Calu3 (cell line): ENCODE results near the gene RGS12. TPM values are rescaled to one million over a fixed set of nuclear protein-coding genes. Genes with fewer than 3 reads are reported as not detected.

Source experiments
- BruUV-seq: library from RNA; stranded (reverse); fragments of 400-500 nt; replicated peaks from 2 replicates; lab custom pipeline; 2021; lab: Mats Ljungman, UMichigan
- CTCF ChIA-PET: fragments of 300-600 bp; sonication (Branson Sonifier 250); formaldehyde crosslinking; loops from one replicate; lab custom pipeline; 2022; ENCODE audit warnings: antibody characterized with exemption; lab: Charles Lee
- DNase-seq: peaks from one replicate; pipeline ENCODE4 v3.0.0; 2022
- H3K27ac Mint-ChIP-seq: one replicate; pipeline ENCODE4 v1.8.0; 2022; ENCODE audit warnings: mixed read lengths; ENCODE audit not compliant: unreplicated experiment
- H3K27me3 Mint-ChIP-seq: one replicate; pipeline ENCODE4 v1.8.0; 2022; ENCODE audit warnings: mixed read lengths; ENCODE audit not compliant: unreplicated experiment
- H3K36me3 Mint-ChIP-seq: one replicate; pipeline ENCODE4 v1.8.0; 2022; ENCODE audit warnings: mild to moderate bottlenecking, moderate library complexity, mixed read lengths; ENCODE audit not compliant: insufficient read depth, unreplicated experiment
- H3K4me1 Mint-ChIP-seq: one replicate; pipeline ENCODE4 v1.8.0; 2022; ENCODE audit warnings: mild to moderate bottlenecking, low read depth, mixed read lengths; ENCODE audit not compliant: unreplicated experiment
- H3K4me3 Mint-ChIP-seq: one replicate; pipeline ENCODE4 v1.8.0; 2022; ENCODE audit warnings: mild to moderate bottlenecking, low read depth, moderate library complexity, mixed read lengths; ENCODE audit not compliant: unreplicated experiment
- H3K9me3 Mint-ChIP-seq: one replicate; pipeline ENCODE4 v1.8.0; 2022; ENCODE audit warnings: low read depth, mixed read lengths; ENCODE audit not compliant: unreplicated experiment
- CTCF ChIP-seq: fragments of 200-600 bp; IDR thresholded peaks from one replicate; pipeline ENCODE4 v1.8.0; 2022; ENCODE audit warnings: antibody characterized with exemption; ENCODE audit not compliant: unreplicated experiment
- intact Hi-C: fragments of 100-400 bp; cut with micrococcal nuclease; formaldehyde crosslinking; loops from one replicate; pipeline ENCODE4 v1.10.0; 2022; ENCODE audit not compliant: unreplicated experiment
- total RNA-seq: library from RNA; stranded (reverse); gene quantifications from 2 replicates; pipeline ENCODE4 v1.2.3, GENCODE V29; 2022

Gene RGS12
- total RNA-seq, 1 experiment from 2014 or later, result 13.9 TPM

GRCh38 chr4:3337357-3337732 is 44.5 kb downstream of the RGS12 start:
- Mint-ChIP-seq H3K4me3 (no peak overlapping the region), H3K4me1 (no peaks in the 10 kb centered on the region), H3K9me3 (no peaks in the 10 kb centered on the region), H3K27me3 (no peaks in the 10 kb centered on the region), H3K27ac (no peak overlapping the region), H3K36me3 (peaks cover 4% of the 10 kb centered on the region)
- CTCF ChIA-PET, result no interaction called here
- BruUV-seq, result no TSS peak
- no peak for TF ChIP-seq CTCF
- DNase-seq, result no peak
- intact Hi-C loops, result no loop called here

DNA sequence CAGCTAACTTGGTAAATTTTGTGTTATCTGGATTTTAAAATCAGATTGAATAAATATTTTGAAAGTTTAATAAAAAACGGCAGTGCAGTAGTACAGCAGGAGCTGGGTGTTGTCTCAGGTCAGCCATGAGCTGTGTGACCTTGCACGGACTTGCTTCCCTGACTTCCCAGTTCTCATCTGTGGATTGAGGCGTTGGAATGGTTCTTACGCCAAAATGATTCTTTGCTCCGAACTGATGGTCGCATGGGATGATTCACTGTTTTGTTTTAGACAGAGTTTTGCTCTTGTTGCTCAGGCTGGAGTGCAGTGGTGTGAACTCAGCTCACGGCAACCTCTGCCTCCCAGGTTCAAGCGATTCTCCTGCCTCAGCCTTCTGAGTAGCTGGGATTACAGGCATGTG is 45.0 kb downstream of the RGS12 start:
- Mint-ChIP-seq H3K9me3 (no peaks in the 10 kb centered on the region), H3K4me3 (no peak overlapping the region), H3K4me1 (no peaks in the 10 kb centered on the region), H3K27me3 (no peaks in the 10 kb centered on the region), H3K36me3 (peaks cover 4% of the 10 kb centered on the region), H3K27ac (no peak overlapping the region)
- CTCF ChIA-PET, result no interaction called here
- TF ChIP-seq CTCF, result no peak
- intact Hi-C loops, result no loop called here
- no peak for DNase-seq
- no TSS peak for BruUV-seq

DNA sequence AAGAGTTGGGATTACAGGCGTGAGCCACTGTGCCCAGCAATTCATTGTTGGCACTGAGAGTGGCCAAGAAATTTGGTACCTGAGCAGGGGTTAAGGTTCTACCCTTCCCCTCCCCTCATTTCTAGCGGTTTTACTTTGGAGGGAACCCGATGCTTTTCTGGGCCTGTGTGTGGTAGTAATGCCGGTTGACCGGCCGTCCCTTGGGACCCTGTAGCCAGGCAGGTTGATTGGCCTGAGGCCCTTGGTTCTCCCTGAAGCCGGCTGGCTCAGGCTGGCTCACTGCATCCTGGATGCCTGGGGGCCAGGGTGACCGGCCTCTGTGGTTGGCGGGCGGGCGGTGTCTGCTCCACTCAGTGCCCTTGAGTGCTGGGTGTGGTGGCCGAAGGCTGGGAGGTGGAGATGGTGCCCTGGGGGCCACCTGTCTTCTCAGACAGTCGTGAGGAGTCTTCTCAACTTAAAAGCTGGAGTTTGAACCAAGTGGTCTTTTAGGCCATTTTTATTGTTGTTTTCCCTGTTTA is 45.6 kb downstream of the RGS12 start:
- H3K27me3 Mint-ChIP-seq, result no peaks in the 10 kb centered on the region
- CTCF ChIA-PET, result no interaction called here
- H3K27ac Mint-ChIP-seq, result no peak overlapping the region
- peaks cover 4% of the 10 kb centered on the region for H3K36me3 Mint-ChIP-seq
- intact Hi-C loops, result no loop called here
- no peak for TF ChIP-seq CTCF
- no peak for DNase-seq
- BruUV-seq, result no TSS peak
- no peaks in the 10 kb centered on the region for H3K9me3 Mint-ChIP-seq
- no peak overlapping the region for H3K4me3 Mint-ChIP-seq
- no peaks in the 10 kb centered on the region for H3K4me1 Mint-ChIP-seq

- H3K27me3 Mint-ChIP-seq, result no peaks in the 10 kb centered on the region
- intact Hi-C loops, result no loop called here
- peaks cover 4% of the 10 kb centered on the region for H3K36me3 Mint-ChIP-seq
- DNase-seq, result no peak
- H3K4me1 Mint-ChIP-seq, result no peaks in the 10 kb centered on the region
- no peak overlapping the region for H3K4me3 Mint-ChIP-seq
- H3K27ac Mint-ChIP-seq, result no peak overlapping the region
- no TSS peak for BruUV-seq
- CTCF ChIA-PET, result interaction anchor here (0.6 kb wide), 1 partner anchor 246 kb away, joined by 3 read pairs; no protein-coding TSS in a partner anchor
- no peaks in the 10 kb centered on the region for H3K9me3 Mint-ChIP-seq
- no peak for TF ChIP-seq CTCF
Measured at GRCh38 chr4:3338976-3339531, 46.2 kb downstream of the RGS12 start.
